ENCODE results near the gene AKNAD1. TPM values are rescaled to one million over a fixed set of nuclear protein-coding genes. Genes with fewer than 3 reads are reported as not detected.

AKNAD1 gene
- total RNA-seq, 1 experiment from 2014 or later = 0.26 TPM

GRCh38 chr1:108808438-108808837 lies 48.5 kb downstream of the AKNAD1 start:
- ChIA-PET CTCF (no interaction called here), POLR2A (no interaction called here)
- Histone ChIP-seq H3K36me3 (ENCODE audit: control insufficient read depth, insufficient read depth, low read length) (peaks cover 5% of the 10 kb centered on the region; the same call in 1 of the 2 replicates), H3K4me1 (ENCODE audit: control insufficient read depth, insufficient read depth, low read length) (no peaks in the 10 kb centered on the region), H3K27ac (ENCODE audit: low read length) (no peak overlapping the region), H3K4me3 (ENCODE audit: low read depth in 2 of 2, low read length in 2 of 2) (no peak overlapping the region), H3K9me3 (ENCODE audit: control insufficient read depth, insufficient read depth, low read depth, low read length) (no peaks in the 10 kb centered on the region), H3K27me3 (ENCODE audit: control insufficient read depth, insufficient read depth, low read length) (no peaks in the 10 kb centered on the region)
- TF ChIP-seq POLR2AphosphoS5 (IDR thresholded peaks at IDR 0.05; ENCODE audit: low read depth, low read length) = no peak
- no peak for TF ChIP-seq REST (IDR thresholded peaks at IDR 0.05; ENCODE audit: insufficient read depth in 1 of 2, low read depth in 2 of 2, low read length in 1 of 2)
- TF ChIP-seq SIN3A (IDR thresholded peaks at IDR 0.05; ENCODE audit: borderline replicate concordance, insufficient read depth, low read depth, low read length) = no peak
- ATAC-seq (no peak), DNase-seq (ENCODE audit: low read depth, low spot score) (no peak)
- BruUV-seq (replicated peaks) = no TSS peak
- intact Hi-C loops (cut with micrococcal nuclease; ENCODE audit: unreplicated experiment) = no loop called here
- in situ Hi-C loops (cut with HindIII; ENCODE audit: low pct_unique_long_range_greater_than_20kb, low sequenced_read_pairs) = no loop called here

DNA sequence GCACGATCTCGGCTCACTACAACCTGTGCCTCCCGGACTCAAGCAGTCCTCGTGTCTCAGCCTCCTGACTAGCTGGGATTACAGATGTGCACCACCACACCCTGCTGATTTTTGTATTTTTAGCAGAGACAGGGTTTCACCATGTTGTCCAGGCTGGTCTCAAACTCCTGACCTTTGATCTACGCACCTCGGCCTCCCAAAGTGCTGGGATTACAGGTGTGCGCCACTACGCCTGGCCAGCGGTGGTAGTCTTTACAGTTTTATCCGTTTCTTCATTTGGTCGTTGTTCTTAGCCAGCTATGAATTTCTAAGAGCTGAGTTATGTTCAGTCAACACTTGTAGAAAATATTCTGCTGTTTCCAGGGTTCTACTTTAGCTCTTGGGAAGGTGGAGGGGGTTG lies 53.3 kb downstream of the AKNAD1 start:
- ChIA-PET CTCF (no interaction called here), POLR2A (no interaction called here)
- Histone ChIP-seq H3K27ac (ENCODE audit: low read length) (no peak overlapping the region), H3K4me3 (ENCODE audit: low read depth in 2 of 2, low read length in 2 of 2) (no peak overlapping the region), H3K36me3 (ENCODE audit: control insufficient read depth, insufficient read depth, low read length) (peaks cover 3% of the 10 kb centered on the region; the same call in 1 of the 2 replicates), H3K27me3 (ENCODE audit: control insufficient read depth, insufficient read depth, low read length) (no peaks in the 10 kb centered on the region), H3K4me1 (ENCODE audit: control insufficient read depth, insufficient read depth, low read length) (no peaks in the 10 kb centered on the region), H3K9me3 (ENCODE audit: control insufficient read depth, insufficient read depth, low read depth, low read length) (no peaks in the 10 kb centered on the region)
- ATAC-seq (no peak), DNase-seq (ENCODE audit: low read depth, low spot score) (no peak)
- TF ChIP-seq POLR2AphosphoS5 (IDR thresholded peaks at IDR 0.05; ENCODE audit: low read depth, low read length) = no peak
- no peak for TF ChIP-seq REST (IDR thresholded peaks at IDR 0.05; ENCODE audit: insufficient read depth in 1 of 2, low read depth in 2 of 2, low read length in 1 of 2)
- TF ChIP-seq TCF7L2 (IDR thresholded peaks at IDR 0.05; ENCODE audit: low read depth, low read length) = no peak
- TF ChIP-seq SIN3A (IDR thresholded peaks at IDR 0.05; ENCODE audit: borderline replicate concordance, insufficient read depth, low read depth, low read length) = no peak
- TF ChIP-seq, protein P1, sequence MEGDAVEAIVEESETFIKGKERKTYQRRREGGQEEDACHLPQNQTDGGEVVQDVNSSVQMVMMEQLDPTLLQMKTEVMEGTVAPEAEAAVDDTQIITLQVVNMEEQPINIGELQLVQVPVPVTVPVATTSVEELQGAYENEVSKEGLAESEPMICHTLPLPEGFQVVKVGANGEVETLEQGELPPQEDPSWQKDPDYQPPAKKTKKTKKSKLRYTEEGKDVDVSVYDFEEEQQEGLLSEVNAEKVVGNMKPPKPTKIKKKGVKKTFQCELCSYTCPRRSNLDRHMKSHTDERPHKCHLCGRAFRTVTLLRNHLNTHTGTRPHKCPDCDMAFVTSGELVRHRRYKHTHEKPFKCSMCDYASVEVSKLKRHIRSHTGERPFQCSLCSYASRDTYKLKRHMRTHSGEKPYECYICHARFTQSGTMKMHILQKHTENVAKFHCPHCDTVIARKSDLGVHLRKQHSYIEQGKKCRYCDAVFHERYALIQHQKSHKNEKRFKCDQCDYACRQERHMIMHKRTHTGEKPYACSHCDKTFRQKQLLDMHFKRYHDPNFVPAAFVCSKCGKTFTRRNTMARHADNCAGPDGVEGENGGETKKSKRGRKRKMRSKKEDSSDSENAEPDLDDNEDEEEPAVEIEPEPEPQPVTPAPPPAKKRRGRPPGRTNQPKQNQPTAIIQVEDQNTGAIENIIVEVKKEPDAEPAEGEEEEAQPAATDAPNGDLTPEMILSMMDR (IDR thresholded peaks at IDR 0.05) = no peak
- in situ Hi-C loops (cut with HindIII; ENCODE audit: low pct_unique_long_range_greater_than_20kb, low sequenced_read_pairs) = no loop called here
- BruUV-seq (replicated peaks) = no TSS peak
- intact Hi-C loops (cut with micrococcal nuclease; ENCODE audit: unreplicated experiment) = no loop called here

All from Panc1 (cell line).